CD14-positive monocyte (primary cell): Measurements from ENCODE around the gene DSCAML1. TPM values are rescaled to one million over a fixed set of nuclear protein-coding genes. Genes with fewer than 3 reads are reported as not detected.

ENCODE experiments used
- DNase-seq, 3 donors: peaks; one replicate each; pipeline ENCODE4 v3.0.0-alpha.2; 2011 to 2022
- H2AFZ ChIP-seq: 2 replicates; pipeline ENCODE4 v1.6.0; 2012; ENCODE audit warnings: mild to moderate bottlenecking, low read depth, low read length, inconsistent platforms; ENCODE audit not compliant: insufficient read depth, poor library complexity, severe bottlenecking
- H3K27ac ChIP-seq, 2 donors: 1 replicate in 1 of 2; 2 replicates in 1 of 2; pipeline ENCODE4 v1.5.1; 2012 to 2013; ENCODE audit warnings: low read length in 2 of 2, control low read depth in 1 of 2, inconsistent platforms in 1 of 2, low read depth in 1 of 2, mild to moderate bottlenecking in 1 of 2
- H3K27me3 ChIP-seq, 2 donors: one replicate each; pipeline versions ENCODE4 v1.6.0 to v1.6.1; 2011 to 2013; ENCODE audit warnings: low read length in 2 of 2; ENCODE audit not compliant: control insufficient read depth in 2 of 2, insufficient read depth in 2 of 2
- H3K36me3 ChIP-seq, 2 donors: replicated peaks in 1 of 2; 1 replicate in 1 of 2; 2 replicates in 1 of 2; pipeline versions ENCODE4 v1.5.1 to v1.6.1; 2012 to 2013; ENCODE audit warnings: low read length in 2 of 2, control low read depth in 1 of 2, inconsistent platforms in 1 of 2, mild to moderate bottlenecking in 1 of 2; ENCODE audit not compliant: insufficient read depth in 2 of 2, control insufficient read depth in 1 of 2
- H3K4me1 ChIP-seq, 2 donors: 1 replicate in 1 of 2; 2 replicates in 1 of 2; pipeline versions ENCODE4 v1.5.1 to v1.6.1; 2012 to 2013; ENCODE audit warnings: low read length in 2 of 2, control low read depth in 1 of 2, inconsistent platforms in 1 of 2, mild to moderate bottlenecking in 1 of 2, moderate library complexity in 1 of 2; ENCODE audit not compliant: insufficient read depth in 2 of 2, control insufficient read depth in 1 of 2
- H3K4me2 ChIP-seq: replicated peaks from 2 replicates; pipeline ENCODE3; 2012; ENCODE audit warnings: low read length, moderate library complexity, mild to moderate bottlenecking; ENCODE audit not compliant: poor library complexity, severe bottlenecking; ENCODE audit errors: extremely low read depth
- H3K4me3 ChIP-seq, 3 experiments: fragments of 200-600 bp in 1 of 3; sonication (generic) in 1 of 3; replicated peaks in 1 of 3; 1 replicate in 2 of 3; 2 replicates in 1 of 3; pipeline ENCODE4 v1.5.1; 2011 to 2013; ENCODE audit warnings: low read length in 3 of 3, mild to moderate bottlenecking in 3 of 3, control low read depth in 2 of 3, low read depth in 2 of 3, inconsistent platforms in 1 of 3, moderate library complexity in 1 of 3
- H3K79me2 ChIP-seq: 2 replicates; pipeline ENCODE4 v1.6.0; 2012; ENCODE audit warnings: mild to moderate bottlenecking, control low read depth, inconsistent platforms, low read length, moderate library complexity; ENCODE audit not compliant: insufficient read depth
- H3K9ac ChIP-seq: 2 replicates; pipeline ENCODE4 v1.6.0; 2017; ENCODE audit warnings: low read length, mild to moderate bottlenecking; ENCODE audit not compliant: insufficient read depth, poor library complexity, severe bottlenecking
- H3K9me3 ChIP-seq, 2 donors: replicated peaks in 1 of 2; 1 replicate in 1 of 2; 2 replicates in 1 of 2; pipeline versions ENCODE4 v1.5.1 to v1.6.1; 2012 to 2013; ENCODE audit warnings: low read length in 2 of 2, control low read depth in 1 of 2; ENCODE audit not compliant: control insufficient read depth in 1 of 2, insufficient read depth in 1 of 2
- H4K20me1 ChIP-seq: 2 replicates; pipeline ENCODE4 v1.6.0; 2012; ENCODE audit warnings: mild to moderate bottlenecking, low read length, control low read depth, moderate library complexity; ENCODE audit not compliant: insufficient read depth
- H3K27ac Mint-ChIP-seq, 7 donors: one replicate each; pipeline ENCODE4 v1.8.0; 2020; ENCODE audit warnings: mild to moderate bottlenecking in 7 of 7, mixed read lengths in 7 of 7, moderate library complexity in 6 of 7, inconsistent platforms in 2 of 7
- H3K27me3 Mint-ChIP-seq, 3 donors: one replicate each; pipeline ENCODE4 v1.8.0; 2021 to 2022; ENCODE audit warnings: low read depth in 3 of 3, mild to moderate bottlenecking in 3 of 3, mixed read lengths in 3 of 3, moderate library complexity in 3 of 3, inconsistent platforms in 1 of 3
- H3K36me3 Mint-ChIP-seq, 2 donors: one replicate each; pipeline ENCODE4 v1.8.0; 2020; ENCODE audit warnings: mixed read lengths in 2 of 2, inconsistent platforms in 1 of 2, mild to moderate bottlenecking in 1 of 2
- H3K4me1 Mint-ChIP-seq: one replicate; pipeline ENCODE4 v1.8.0; 2020; ENCODE audit warnings: mild to moderate bottlenecking, mixed read lengths
- H3K4me3 Mint-ChIP-seq, 2 donors: one replicate each; pipeline ENCODE4 v1.8.0; 2020; ENCODE audit warnings: mild to moderate bottlenecking in 2 of 2, mixed read lengths in 2 of 2, moderate library complexity in 1 of 2
- H3K9me3 Mint-ChIP-seq, 7 donors: one replicate each; pipeline ENCODE4 v1.8.0; 2020 to 2022; ENCODE audit warnings: mixed read lengths in 7 of 7, mild to moderate bottlenecking in 6 of 7, moderate library complexity in 6 of 7, inconsistent platforms in 2 of 7
- CTCF ChIP-seq: fragments of 200-600 bp; IDR thresholded peaks from one replicate; pipeline ENCODE4 v1.8.0; 2022; ENCODE audit warnings: antibody characterized with exemption, mild to moderate bottlenecking
- WGBS: methylation state at CpG from one replicate; pipeline ENCODE4 v1.1.5; 2013; ENCODE audit warnings: missing lambda C conversion rate; ENCODE audit not compliant: insufficient coverage; 5-methylcytosine and 5-hydroxymethylcytosine counted together
- intact Hi-C, 2 donors: fragments of 100-400 bp; cut with micrococcal nuclease; formaldehyde crosslinking; loops; one replicate each; pipeline versions ENCODE4 v1.15.0 to v1.15.1; 2023
- polyA plus RNA-seq, 3 donors: library from polyadenylated mRNA; depleted of rRNA in 1 of 3; unstranded in 2 of 3; stranded (reverse) in 1 of 3; fragments of 300-500 nt in 2 of 3; fragments of >200 nt in 1 of 3; fragmentation: Illumina TruSeq in 2 of 3; gene quantifications; 1 replicate in 2 of 3; 2 replicates in 1 of 3; pipeline ENCODE4 v1.2.3, GENCODE V29; 2012 to 2021

Gene DSCAML1
- polyA plus RNA-seq, 3 donors: not detected

GRCh38 chr11:117475716-117476530 is 321.1 kb downstream of the DSCAML1 start:
- no peaks in the 10 kb centered on the region for H3K36me3 Mint-ChIP-seq
- H3K27me3 Mint-ChIP-seq: peaks cover 5 to 6% (median 6%) of the 10 kb centered on the region in 3 donors
- peaks cover 1% of the 10 kb centered on the region for H3K4me1 Mint-ChIP-seq
- Histone ChIP-seq H3K27ac (no peak overlapping the region), H3K4me3 (no peak overlapping the region), H3K79me2 (no peaks in the 10 kb centered on the region), H4K20me1 (no peaks in the 10 kb centered on the region), H3K4me2 (no peak overlapping the region), H3K36me3 (no peaks in the 10 kb centered on the region), H3K9ac (no peak overlapping the region), H3K9me3 (no peaks in the 10 kb centered on the region), H2AFZ (no peak overlapping the region), H3K27me3 (no peaks in the 10 kb centered on the region), H3K4me1 (no peaks in the 10 kb centered on the region)
- DNase-seq: no peak
- H3K4me3 Mint-ChIP-seq: no peak overlapping the region
- intact Hi-C loops: no loop called here
- TF ChIP-seq CTCF: no peak
- H3K9me3 Mint-ChIP-seq: no peaks in the 10 kb centered on the region
- 63% methylated on average over 4 of the region's 11 CpGs for WGBS
- H3K27ac Mint-ChIP-seq: no peak overlapping the region

DNA sequence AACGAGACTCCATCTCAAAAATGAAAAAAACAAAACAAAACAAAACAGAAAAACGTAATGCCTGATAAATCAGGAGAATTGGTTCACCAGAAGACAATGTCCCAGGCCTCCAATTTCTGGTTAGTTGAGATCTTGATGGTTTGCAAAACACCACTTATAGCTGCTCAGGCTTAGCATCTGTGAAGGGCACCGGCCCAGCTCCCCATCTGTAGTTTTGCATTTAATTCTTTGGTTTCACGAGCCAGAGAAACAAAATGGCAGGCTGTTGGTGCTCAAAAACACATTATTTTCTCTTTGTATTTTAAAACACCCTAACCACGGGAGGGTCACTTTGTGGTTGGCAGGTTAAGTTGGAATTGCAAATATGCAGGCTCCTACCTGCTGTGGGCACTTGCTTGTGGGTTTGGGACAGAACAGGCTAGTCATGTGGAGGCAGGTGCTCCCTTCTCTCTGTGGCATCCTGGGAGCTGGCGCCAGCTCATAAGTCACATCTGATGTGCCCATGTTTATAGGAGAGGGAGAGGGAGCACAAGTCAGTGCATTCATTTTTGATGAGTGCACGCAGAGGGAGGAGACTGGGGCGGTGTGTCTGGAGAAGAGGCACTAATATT is 323.4 kb downstream of the DSCAML1 start:
- Mint-ChIP-seq H3K36me3 (no peaks in the 10 kb centered on the region), H3K27ac (no peak overlapping the region)
- 100% methylated on average over 1 of the region's 8 CpGs for WGBS

More for the DNA sequence above, 323.4 kb downstream of the DSCAML1 start:
- Histone ChIP-seq H3K36me3 (no peaks in the 10 kb centered on the region), H3K4me2 (no peak overlapping the region), H3K27me3 (no peaks in the 10 kb centered on the region), H3K9me3 (no peaks in the 10 kb centered on the region), H2AFZ (no peak overlapping the region), H3K4me1 (peaks cover 5% of the 10 kb centered on the region in 2 donors), H4K20me1 (no peaks in the 10 kb centered on the region), H3K79me2 (no peaks in the 10 kb centered on the region), H3K9ac (no peak overlapping the region), H3K4me3 (no peak overlapping the region), H3K27ac (no peak overlapping the region)
- H3K9me3 Mint-ChIP-seq: no peaks in the 10 kb centered on the region
- no peak for DNase-seq
- no peak overlapping the region for H3K4me3 Mint-ChIP-seq
- intact Hi-C loops: no loop called here
- no peak for TF ChIP-seq CTCF
- peaks cover 5 to 8% (median 6%) of the 10 kb centered on the region in 3 donors for H3K27me3 Mint-ChIP-seq
- peaks cover 10% of the 10 kb centered on the region for H3K4me1 Mint-ChIP-seq
